ENCODE measurements around the gene CPTP.

CPTP gene

GRCh38 chr1:1342061-1342562 is 17.5 kb downstream of the CPTP start:
- no peak overlapping the region for H2AFZ ChIP-seq (ENCODE audit: low read depth, low read length)
- H3K4me2 ChIP-seq (ENCODE audit: insufficient read depth, low read length) = no peak overlapping the region
- H3K4me3 ChIP-seq (ENCODE audit: low read depth in 1 of 2, low read length in 2 of 2) = no peak overlapping the region
- peaks cover 14% of the 10 kb centered on the region for H3K4me1 ChIP-seq (ENCODE audit: insufficient read depth, low read length)
- H3K9me3 ChIP-seq (ENCODE audit: insufficient read depth, low read length, severe bottlenecking) = no peaks in the 10 kb centered on the region
- ATAC-seq (ENCODE audit: insufficient read depth, low read depth) = no peak
- TF ChIP-seq EZH2 (IDR thresholded peaks at IDR 0.05; ENCODE audit: borderline replicate concordance, low read depth, low read length, severe bottlenecking) (no peak), CTCF (IDR thresholded peaks at IDR 0.05; ENCODE audit: borderline replicate concordance, extremely low read depth, low read length, poor library complexity, severe bottlenecking) (no peak)
- H3K27ac ChIP-seq (ENCODE audit: low read length) = no peak overlapping the region
- H3K36me3 ChIP-seq (ENCODE audit: insufficient read depth, low read length) = peaks cover 39% of the 10 kb centered on the region
- no peak for DNase-seq
- H4K20me1 ChIP-seq (ENCODE audit: insufficient read depth, low read length) = peaks cover 68% of the 10 kb centered on the region
- no peaks in the 10 kb centered on the region for H3K27me3 ChIP-seq (ENCODE audit: insufficient read depth, low read length, poor library complexity)
- no peak overlapping the region for H3K9ac ChIP-seq (ENCODE audit: low read depth, low read length)
- peaks cover 35% of the 10 kb centered on the region for H3K79me2 ChIP-seq (ENCODE audit: insufficient read depth, low read length)

- H3K36me3 ChIP-seq (ENCODE audit: insufficient read depth, low read length) = peaks cover 33% of the 10 kb centered on the region
- H3K27ac ChIP-seq (ENCODE audit: low read length) = no peak overlapping the region
- H3K4me1 ChIP-seq (ENCODE audit: insufficient read depth, low read length) = peaks cover 19% of the 10 kb centered on the region
- no peak overlapping the region for H3K4me2 ChIP-seq (ENCODE audit: insufficient read depth, low read length)
- H3K27me3 ChIP-seq (ENCODE audit: insufficient read depth, low read length, poor library complexity) = no peaks in the 10 kb centered on the region
- ATAC-seq (ENCODE audit: insufficient read depth, low read depth) = no peak
- no peak overlapping the region for H3K9ac ChIP-seq (ENCODE audit: low read depth, low read length)
- peaks cover 40% of the 10 kb centered on the region for H3K79me2 ChIP-seq (ENCODE audit: insufficient read depth, low read length)
- TF ChIP-seq CTCF (IDR thresholded peaks at IDR 0.05; ENCODE audit: borderline replicate concordance, extremely low read depth, low read length, poor library complexity, severe bottlenecking) (no peak), EZH2 (IDR thresholded peaks at IDR 0.05; ENCODE audit: borderline replicate concordance, low read depth, low read length, severe bottlenecking) (no peak)
- no peak overlapping the region for H3K4me3 ChIP-seq (ENCODE audit: low read depth in 1 of 2, low read length in 2 of 2)
- no peak for DNase-seq
- H3K9me3 ChIP-seq (ENCODE audit: insufficient read depth, low read length, severe bottlenecking) = no peaks in the 10 kb centered on the region
- H2AFZ ChIP-seq (ENCODE audit: low read depth, low read length) = no peak overlapping the region
- H4K20me1 ChIP-seq (ENCODE audit: insufficient read depth, low read length) = peaks cover 70% of the 10 kb centered on the region
These were observed 18.0 kb downstream of the CPTP start for GRCh38 chr1:1342584-1343115.

GRCh38 chr1:1343811-1344421 is 19.3 kb downstream of the CPTP start:
- DNase-seq (no peak), ATAC-seq (ENCODE audit: insufficient read depth, low read depth) (no peak)
- no peak overlapping the region for H3K4me2 ChIP-seq (ENCODE audit: insufficient read depth, low read length)
- peaks cover 28% of the 10 kb centered on the region for H3K4me1 ChIP-seq (ENCODE audit: insufficient read depth, low read length)
- TF ChIP-seq CTCF (IDR thresholded peaks at IDR 0.05; ENCODE audit: borderline replicate concordance, extremely low read depth, low read length, poor library complexity, severe bottlenecking) (no peak), EZH2 (IDR thresholded peaks at IDR 0.05; ENCODE audit: borderline replicate concordance, low read depth, low read length, severe bottlenecking) (no peak)
- no peak overlapping the region for H3K27ac ChIP-seq (ENCODE audit: low read length)
- no peaks in the 10 kb centered on the region for H3K27me3 ChIP-seq (ENCODE audit: insufficient read depth, low read length, poor library complexity)
- H3K4me3 ChIP-seq (ENCODE audit: low read depth in 1 of 2, low read length in 2 of 2) = no peak overlapping the region
- H4K20me1 ChIP-seq (ENCODE audit: insufficient read depth, low read length) = peaks cover 79% of the 10 kb centered on the region
- H3K36me3 ChIP-seq (ENCODE audit: insufficient read depth, low read length) = peaks cover 25% of the 10 kb centered on the region
- H3K9ac ChIP-seq (ENCODE audit: low read depth, low read length) = no peak overlapping the region
- H3K9me3 ChIP-seq (ENCODE audit: insufficient read depth, low read length, severe bottlenecking) = no peaks in the 10 kb centered on the region
- peaks cover 53% of the 10 kb centered on the region for H3K79me2 ChIP-seq (ENCODE audit: insufficient read depth, low read length)
- H2AFZ ChIP-seq (ENCODE audit: low read depth, low read length) = no peak overlapping the region

Measured in DND-41 (cell line).